HG02623 (cell line): ENCODE measurements around the gene PTPN18.

Source experiments
- ATAC-seq: cut with Tn5 transposase; IDR thresholded peaks from one replicate; pipeline ENCODE4 v1.9.1; 2021; ENCODE audit warnings: moderate library complexity; ENCODE audit not compliant: unreplicated experiment

Gene PTPN18

DNA sequence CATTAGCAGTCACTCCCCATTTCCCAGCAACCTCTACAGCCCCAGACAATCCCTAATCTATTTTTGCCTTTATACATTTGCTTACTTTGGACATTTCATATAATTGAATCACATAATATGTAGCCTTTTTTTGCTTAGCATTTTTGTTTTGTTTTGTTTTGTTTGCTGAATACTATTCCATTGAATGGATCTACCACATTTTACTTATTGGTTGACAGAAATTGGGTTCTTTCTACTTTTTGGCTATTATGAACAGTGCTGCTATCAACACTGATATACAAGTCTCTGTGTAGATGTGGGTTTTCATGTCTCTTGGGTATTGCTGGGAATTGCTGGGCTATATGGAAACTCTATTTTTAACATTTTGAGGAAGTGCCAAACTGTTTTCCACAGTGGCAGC, 7.6 kb downstream of the PTPN18 start:
- ATAC-seq, result no peak

DNA sequence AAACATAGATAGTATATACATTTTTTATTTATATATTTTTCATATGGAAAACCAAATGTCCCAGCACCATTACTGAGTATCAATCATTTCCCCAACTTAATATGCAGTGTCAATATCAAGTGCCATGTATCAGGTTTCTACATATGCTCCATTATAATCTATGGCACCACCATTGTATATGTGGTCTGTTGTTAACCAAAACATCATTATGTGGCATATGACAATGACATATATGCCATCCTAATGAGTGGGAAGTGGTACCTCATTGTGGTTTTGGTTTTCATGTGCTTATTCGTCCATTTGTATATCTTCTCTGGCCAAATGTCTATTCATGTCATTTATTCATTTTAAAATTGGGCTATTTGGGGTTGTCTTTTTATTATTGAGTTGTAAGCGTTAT, 9.2 kb downstream of the PTPN18 start:
- no peak for ATAC-seq

DNA sequence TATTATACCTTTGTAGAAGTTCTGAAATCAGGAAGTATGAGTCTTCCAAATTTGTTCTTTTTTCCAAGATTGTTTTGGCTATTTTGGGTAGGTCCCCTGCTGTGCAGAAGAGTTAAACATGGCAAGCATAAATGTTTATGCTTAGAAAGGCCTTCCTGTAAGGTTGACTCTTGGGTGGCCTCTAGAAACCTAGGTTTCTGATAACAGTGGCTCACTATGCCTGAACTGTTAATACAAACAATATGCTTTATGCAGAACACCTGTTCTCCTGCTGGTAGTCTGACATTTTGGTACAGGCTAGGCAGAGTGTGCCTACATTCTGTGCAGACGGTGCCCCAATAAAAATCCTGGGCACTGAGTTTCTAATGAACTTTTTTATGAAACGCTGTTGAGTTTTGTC, 10.1 kb downstream of the PTPN18 start:
- no peak for ATAC-seq

DNA sequence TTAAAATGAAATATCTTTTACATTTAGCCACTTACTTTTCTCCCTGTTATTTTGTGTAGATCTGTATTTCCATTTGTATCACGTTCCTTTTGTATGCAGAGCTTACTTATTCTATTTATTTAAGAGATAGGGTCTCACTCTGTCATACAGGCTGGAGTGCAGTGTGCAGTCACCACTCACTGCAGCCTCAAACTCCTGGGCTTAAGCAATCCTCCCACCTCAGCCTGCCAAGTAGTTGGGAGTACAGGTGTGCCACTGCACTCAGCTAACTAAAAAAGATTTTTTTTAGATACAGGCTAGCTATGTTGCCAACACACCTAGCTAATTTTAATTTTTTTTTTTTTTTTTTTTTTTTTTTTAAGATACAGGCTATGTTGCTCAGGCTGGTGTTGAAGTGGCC, 10.9 kb downstream of the PTPN18 start:
- ATAC-seq, result no peak

DNA sequence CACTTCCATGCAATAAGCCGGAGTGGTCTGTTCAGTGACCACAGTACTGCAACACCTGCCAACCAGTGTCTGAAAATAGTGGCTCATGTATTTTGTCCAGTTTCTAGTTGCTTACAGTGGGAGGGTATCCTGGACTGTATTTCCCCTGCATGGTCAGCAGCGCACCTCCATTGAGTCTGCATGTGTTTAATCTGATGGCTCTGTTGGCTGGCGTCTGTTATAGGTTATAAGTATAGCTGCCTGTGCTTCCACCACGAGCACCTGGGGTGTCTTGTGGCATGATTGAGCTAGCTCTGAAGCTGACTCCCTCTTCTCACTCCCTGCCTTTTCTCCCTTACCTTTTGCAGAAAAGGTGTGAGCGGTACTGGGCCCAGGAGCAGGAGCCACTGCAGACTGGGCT, 12.9 kb downstream of the PTPN18 start:
- ATAC-seq, result no peak

DNA sequence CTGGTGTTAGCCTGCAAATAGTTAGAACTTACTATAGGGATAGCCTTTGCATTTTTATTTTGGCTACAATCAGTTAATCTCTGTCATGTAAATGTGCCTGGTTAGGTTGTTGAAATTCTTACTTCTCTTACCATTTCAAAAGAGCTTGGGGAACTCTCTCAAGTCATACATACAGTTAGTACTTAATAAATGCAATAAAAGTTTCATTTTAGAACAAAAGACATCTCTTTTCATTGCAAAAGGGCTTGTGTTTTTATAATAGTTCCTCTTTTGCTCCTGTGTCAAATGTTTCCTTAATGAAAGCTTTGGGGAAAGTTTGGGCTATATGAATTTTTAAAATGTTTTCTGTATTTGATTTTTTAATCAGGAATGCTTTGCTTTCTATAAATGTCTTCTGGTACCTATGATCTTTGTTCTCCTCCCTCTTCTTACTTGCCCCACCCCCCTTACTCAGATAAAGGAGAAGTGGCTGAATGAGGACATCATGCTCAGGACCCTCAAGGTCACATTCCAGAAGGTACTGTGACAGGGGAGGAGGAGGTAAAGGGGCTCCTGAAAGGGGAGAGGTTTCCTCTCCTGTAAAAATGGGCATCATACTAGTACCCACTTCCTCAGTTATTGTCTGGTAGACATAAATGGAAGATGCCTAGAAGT, 13.6 kb downstream of the PTPN18 start:
- no peak for ATAC-seq

DNA sequence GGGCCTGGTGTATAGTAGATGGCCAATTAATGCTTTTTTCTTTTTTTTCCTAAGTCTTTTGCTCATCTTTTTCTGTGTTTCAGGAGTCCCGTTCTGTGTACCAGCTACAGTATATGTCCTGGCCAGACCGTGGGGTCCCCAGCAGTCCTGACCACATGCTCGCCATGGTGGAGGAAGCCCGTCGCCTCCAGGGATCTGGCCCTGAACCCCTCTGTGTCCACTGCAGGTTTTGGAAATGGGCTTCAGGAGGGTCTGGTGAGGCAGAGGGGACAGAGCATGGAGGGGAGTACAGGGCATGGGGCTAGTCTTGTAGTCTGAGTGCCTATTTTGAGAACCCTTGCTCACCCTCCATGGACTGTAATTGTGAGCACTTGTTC, 14.1 kb downstream of the PTPN18 start:
- ATAC-seq, result no peak

DNA sequence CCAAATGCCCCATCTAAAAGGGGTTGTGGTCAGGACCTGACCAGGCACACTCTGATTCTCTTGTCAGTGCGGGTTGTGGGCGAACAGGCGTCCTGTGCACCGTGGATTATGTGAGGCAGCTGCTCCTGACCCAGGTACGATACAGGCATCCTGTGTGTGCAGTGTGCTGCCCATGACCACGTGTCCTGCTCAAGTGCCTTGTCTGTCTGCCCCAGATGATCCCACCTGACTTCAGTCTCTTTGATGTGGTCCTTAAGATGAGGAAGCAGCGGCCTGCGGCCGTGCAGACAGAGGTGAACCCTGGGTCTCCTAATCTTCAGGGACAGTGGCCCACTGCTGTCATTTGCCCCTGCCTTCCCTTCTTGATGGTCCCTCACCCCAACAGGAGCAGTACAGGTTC, 14.6 kb downstream of the PTPN18 start:
- no peak for ATAC-seq

DNA sequence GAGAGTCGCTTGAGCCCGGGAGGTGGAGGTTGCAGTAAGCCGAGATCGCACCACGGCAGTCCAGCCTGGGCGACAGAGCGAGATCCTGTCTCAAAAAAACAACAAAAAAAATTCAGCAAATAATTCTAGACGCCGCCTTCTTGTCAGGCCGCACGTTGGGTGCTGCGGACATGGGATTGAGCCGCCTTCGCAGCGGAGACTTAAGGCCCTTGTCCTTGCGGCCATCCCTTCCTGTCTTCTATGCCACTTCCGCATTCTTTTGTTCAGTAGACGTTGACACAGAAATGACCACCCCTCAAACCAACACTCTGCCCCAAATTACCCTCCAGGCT, 15.8 kb downstream of the PTPN18 start:
- peak; percentile 13 for ATAC-seq

DNA sequence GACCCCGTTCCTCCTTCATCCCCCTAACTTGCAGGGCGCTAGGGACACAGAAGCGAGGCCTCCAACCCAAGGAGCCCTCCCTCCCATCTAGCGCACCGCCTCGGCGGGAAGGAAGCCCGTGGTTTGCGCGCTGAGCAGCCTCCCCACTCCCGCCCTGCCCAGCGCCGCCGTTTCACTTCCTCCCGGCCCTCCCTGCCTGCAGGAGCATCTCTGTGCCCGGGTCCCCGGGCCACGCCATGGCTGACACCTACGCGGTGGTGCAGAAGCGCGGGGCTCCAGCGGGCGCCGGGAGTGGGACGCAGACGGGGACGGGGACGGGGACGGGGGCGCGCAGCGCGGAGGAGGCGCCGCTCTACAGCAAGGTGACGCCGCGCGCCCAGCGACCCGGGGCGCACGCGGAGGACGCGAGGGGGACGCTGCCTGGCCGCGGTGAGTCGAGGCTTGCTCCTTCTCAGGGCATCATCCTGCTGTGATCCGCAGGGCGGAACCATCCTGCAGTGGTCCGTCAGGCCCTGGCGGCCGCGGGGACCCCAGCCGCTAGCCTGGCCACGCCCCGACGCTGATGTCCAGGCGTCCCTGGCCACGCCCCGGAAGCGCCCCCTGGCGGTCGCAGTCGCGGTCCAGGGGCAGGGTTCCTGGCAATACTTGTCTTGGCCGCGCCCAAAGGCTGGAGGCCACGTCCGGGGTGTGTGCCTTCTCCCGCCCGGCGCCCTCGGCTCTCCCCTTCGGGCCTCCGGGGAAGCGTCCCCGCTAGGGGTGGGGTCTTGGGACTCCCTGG, 16.4 kb downstream of the PTPN18 start:
- ATAC-seq, result peak; percentile 69

DNA sequence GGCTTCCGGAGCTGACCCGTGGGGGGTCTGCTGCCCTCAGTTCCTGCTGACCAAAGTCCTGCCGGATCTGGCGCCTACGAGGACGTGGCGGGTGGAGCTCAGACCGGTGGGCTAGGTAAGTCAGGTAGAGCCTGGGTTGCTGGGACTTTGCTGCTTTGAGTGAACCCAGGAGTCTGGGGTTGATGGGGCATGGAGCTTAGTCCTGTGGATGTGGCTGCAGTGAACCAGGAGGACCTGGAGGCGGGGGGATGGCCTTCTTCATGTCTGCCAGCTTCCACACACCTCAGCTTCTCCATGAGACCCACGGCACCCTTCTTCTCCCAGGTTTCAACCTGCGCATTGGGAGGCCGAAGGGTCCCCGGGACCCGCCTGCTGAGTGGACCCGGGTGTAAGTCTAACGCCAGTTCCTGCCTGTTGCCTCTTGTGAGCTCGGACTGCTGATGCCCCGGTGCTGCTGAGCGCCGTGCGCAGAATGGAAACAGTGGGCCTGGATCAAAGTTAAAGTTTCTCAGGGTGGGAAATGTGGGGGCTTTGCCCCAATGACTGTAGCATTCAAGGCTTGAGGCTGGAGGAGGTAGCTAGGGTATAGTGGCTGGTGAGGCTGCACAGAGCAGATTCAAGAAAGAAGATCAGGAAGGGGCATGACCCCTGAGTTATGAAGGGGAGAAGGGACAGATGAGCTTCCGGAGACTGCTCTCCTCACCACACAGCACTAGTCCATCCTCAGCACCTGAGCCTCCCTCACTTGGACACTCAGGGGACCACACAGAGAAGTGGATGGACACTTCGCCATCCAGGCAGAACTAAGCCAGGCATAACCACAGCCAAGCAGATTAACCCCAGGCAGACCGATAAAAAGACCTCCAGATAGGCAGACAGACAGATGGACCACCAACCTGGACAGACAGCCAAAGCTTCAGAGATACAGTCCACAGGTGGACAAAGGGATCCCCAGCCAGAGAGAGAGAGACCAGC, 17.3 kb downstream of the PTPN18 start:
- no peak for ATAC-seq

DNA sequence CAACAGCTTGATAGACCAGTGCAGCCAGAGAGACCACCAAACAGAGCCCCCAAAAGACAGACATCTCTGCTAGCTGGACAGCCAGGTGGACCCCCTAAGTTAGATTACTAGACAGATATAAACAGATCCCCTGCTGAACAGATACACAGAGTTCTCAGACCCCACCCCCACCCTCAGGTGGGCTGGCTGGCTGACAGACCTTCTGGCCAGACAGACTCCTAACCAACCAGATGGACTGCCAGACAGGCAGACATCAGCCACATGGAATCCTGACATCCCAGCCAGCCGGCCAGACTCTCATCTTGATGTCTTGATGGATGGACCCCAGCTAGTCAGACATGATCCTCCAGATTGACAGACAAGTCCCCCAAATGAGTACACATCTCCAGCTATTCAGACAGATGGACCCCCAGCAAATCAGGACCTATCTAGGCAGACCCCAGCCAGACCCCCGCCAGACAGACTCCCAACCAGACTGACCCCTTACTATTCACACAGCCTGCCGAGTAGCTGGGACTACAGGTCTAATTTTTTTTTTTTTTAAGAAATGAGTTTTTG, 18.0 kb downstream of the PTPN18 start:
- no peak for ATAC-seq

DNA sequence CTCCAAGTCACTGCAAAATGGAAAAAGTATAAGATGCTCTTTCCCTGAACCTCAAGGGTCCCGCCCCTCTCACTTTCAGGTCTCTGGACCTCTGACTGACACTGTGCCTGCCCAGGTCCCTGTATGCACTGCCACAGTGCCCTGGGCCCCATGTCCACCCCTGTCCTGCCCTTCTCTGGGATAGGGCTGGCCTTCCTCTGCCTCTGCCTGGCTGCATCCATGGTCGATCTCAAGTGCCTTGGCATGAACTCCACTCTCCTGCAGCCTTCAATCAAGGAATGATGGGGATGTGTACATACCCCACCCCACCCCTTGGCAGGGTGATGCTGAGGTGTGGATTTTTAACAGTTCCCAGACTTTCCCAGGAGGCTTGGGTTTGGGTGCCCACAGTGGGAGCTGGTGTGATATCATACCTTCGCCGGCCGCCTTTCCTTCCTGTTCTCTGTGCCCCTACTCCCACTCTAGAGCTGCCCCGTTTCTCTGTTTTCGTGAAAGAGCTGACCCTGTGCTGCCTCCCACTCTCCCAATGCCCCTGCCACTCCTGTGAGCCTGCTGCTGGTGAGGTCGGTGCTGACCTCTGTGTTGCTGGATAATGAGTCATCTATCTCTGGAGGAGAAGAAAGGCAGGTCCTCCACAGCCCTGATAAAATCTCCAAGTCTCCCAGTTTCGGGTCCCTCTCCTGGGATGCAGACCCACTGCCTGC, 18.9 kb downstream of the PTPN18 start:
- ATAC-seq, result no peak

DNA sequence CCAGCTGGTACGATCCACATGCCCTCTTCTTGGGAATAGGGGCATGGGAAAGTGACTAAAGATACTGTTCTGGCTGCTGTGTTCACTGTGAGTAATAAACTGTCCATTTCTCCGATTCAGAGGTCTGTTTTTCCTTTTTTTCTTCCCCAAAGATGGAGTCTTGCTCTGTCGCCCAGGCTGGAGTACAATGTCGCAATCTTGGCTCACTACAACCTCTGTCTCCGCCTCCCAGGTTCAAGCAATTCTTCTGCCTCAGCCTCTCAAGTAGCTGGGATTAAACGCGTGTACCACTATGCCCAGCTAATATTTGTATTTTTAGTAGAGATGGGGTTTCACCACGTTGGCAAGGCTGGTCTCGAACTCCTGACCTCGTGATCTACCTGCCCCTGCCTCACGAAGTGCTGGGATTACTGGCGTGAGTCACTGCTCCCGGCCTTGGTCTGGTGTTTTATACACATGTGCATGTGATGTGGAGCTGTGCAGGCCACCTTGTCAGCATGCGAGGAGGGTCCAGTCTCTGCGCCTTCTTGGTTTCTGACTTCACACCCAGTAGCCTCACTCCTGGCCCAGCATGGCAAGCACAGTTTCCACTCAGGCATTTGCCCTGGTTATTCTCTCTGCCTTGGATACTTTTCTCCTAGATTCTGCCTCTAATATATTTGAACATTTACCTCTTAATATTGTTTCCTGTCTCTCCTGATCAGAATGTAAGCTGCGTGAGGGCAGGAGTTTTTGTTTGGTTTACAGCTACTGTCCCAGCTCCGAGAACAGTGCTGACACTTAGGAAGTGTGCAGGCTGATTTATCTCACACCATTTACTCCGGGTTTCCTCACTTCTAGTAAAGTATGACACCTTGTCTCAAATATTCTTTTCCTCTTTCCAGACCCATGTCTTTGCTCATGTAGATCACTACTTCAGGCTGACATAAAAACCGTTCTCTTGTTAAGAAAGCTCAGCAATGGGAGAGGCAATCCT, 19.7 kb downstream of the PTPN18 start:
- ATAC-seq, result no peak

DNA sequence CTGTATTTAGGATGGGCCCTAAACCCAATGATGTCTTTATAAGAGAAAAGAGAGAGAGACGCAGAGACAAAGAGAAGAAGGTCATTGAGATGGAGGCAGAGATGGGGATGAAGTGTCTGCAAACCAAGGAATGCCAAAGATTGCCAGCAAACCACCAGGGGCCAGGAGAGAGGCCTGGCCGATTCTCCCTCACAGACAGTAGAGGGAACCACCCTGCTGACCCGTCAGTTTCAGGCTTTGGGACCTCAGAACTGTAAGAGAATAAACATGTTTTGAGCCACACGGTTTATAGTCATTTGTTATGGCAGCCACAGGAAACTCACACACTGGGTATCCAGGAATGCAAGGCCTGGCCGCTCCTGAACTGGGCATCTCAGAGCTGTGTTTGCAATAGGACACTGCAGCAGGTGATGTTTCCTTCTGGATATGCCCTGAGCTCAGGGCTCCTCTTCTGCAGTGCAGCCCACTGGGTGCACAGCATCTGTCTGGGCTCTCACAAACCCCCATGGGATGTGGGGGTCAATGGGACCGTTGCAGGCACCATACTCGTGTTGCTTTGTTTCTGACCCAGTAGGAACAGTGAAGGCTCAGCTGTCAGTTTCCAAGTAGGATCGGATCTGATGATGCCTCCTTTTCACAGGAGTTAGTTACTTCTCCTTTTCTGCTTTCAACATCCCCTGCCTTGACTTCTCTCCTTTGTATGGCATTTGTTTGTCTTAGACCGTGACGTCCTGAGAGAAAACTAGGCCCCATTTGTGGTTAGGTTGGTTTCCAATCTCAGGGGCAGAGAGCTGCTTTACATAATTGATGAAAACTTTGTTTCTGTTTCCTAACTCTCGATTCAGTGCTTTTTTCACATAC, 20.8 kb downstream of the PTPN18 start:
- ATAC-seq, result peak; percentile 52

DNA sequence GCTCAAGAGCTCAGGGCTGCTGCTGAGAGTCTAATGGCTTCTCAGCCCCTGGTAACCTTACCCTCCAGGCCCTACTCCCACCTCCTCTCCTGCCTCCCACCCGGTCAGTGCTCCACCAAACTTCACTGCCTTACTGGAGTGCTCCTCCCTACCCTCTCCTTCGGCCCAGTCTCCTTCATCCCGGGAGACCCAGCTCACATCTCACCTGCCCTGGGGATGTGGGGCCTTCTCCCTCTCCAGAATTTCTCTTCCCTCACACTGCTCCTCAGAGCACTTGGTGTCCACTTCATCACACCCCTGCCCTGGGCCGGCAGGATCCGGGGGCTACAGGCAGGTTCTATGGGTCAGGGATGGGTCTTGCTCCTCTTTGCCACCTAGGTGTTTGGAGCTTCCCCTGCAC, 21.6 kb downstream of the PTPN18 start:
- ATAC-seq, result no peak

DNA sequence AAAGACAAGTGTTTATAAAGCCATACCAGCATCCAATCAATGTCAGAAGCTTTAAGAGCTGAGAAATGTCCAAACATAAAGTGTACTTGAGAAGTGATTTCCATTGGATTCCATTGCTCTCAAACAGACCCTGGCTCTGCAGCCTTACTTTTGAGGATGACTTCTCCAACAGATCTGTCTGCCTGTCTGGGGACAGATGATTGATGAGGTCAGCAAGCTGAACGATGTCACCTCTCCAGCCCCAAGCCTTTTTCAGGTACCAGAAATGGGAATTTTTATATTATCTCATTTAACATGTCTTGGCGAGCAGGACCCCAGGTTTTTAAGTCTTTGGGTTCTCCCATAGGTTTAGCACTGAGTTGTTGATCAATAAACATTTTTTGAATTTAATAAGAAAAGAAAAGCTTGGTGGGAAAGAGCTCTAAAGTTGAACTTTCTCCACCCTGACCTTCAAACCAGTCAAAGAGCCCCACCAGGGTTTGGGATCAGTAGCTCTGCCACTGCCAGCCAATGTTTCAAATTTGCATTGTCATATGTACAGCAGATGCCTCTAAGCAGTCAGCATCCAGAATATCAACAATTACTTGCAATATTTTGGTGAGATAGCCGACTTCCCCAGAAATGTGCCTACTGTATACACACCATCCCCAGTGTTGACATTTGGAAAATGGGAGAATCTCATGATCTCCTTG, 22.5 kb downstream of the PTPN18 start:
- ATAC-seq, result no peak

DNA sequence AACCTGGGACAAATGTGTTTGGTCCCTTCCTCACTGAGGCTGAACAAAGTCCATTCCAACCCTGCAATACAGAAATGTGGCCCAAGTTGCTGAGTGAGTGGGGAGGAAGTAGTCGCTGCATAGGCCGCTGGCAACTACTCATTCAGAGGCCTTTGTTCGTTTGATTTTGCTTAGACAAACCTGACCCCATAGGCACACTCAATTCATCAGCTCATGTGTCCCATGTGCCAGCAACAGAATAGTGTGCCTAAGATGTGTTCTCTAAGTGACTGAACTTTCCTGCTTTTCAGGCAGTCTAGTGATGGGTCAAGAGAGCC, 23.0 kb downstream of the PTPN18 start:
- no peak for ATAC-seq
